ENCODE measurements around the gene PLXNA2.

DNA sequence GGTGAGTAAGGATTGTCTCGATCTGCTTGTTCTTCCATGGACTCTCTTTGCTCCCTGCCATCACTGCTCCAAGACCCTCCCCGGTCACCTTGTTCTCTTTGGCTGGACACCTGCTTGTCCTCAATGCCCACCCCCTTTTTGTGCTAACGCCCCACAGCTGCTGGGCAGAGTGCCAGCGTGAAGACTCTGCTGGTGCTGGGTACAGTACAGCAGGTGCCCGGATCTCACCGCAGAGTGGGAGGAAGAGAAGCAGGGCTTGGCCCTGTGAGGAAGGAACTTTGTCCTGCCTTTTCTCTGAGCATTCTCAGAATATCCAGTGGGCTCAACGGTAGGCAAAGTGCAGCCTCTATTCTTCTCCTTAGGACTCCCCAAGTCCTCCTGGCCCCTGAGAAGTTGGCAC is 90.1 kb downstream of the PLXNA2 start:
- TF ChIP-seq SIN3A (IDR thresholded peaks at IDR 0.05; ENCODE audit: borderline replicate concordance, insufficient read depth, low read length), result no peak
- TF ChIP-seq POLR2AphosphoS5 (IDR thresholded peaks at IDR 0.05; ENCODE audit: low read depth, low read length), result no peak
- no peak for TF ChIP-seq TAF1 (IDR thresholded peaks at IDR 0.05; ENCODE audit: borderline replicate concordance, insufficient read depth, low read length)
- TF ChIP-seq, protein P1, sequence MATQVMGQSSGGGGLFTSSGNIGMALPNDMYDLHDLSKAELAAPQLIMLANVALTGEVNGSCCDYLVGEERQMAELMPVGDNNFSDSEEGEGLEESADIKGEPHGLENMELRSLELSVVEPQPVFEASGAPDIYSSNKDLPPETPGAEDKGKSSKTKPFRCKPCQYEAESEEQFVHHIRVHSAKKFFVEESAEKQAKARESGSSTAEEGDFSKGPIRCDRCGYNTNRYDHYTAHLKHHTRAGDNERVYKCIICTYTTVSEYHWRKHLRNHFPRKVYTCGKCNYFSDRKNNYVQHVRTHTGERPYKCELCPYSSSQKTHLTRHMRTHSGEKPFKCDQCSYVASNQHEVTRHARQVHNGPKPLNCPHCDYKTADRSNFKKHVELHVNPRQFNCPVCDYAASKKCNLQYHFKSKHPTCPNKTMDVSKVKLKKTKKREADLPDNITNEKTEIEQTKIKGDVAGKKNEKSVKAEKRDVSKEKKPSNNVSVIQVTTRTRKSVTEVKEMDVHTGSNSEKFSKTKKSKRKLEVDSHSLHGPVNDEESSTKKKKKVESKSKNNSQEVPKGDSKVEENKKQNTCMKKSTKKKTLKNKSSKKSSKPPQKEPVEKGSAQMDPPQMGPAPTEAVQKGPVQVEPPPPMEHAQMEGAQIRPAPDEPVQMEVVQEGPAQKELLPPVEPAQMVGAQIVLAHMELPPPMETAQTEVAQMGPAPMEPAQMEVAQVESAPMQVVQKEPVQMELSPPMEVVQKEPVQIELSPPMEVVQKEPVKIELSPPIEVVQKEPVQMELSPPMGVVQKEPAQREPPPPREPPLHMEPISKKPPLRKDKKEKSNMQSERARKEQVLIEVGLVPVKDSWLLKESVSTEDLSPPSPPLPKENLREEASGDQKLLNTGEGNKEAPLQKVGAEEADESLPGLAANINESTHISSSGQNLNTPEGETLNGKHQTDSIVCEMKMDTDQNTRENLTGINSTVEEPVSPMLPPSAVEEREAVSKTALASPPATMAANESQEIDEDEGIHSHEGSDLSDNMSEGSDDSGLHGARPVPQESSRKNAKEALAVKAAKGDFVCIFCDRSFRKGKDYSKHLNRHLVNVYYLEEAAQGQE (IDR thresholded peaks at IDR 0.05; ENCODE audit: insufficient read depth in 1 of 2, low read depth in 2 of 2, low read length in 2 of 2), result no peak
